HFF-Myc (cell line): ENCODE data around the gene ATP1A4.
A peak's percentile ranks its signal among the peaks of the same experiment; 100 is the strongest.

ENCODE experiments used
- DNase-seq: peaks from one replicate; pipeline ENCODE4 v3.0.0-alpha.2; 2011; ENCODE audit warnings: low read depth; ENCODE audit errors: extremely low read depth
- H3K4me3 ChIP-seq: replicated peaks from 2 replicates; pipeline ENCODE4 v1.5.1; 2011; ENCODE audit warnings: low read depth, mild to moderate bottlenecking, control low read depth, low read length
- TF ChIP-seq, protein P1 (sequence below): IDR thresholded peaks from 2 replicates; pipeline ENCODE4 v1.5.1; 2012; ENCODE audit warnings: mild to moderate bottlenecking, low read depth, low read length, control low read depth; ENCODE audit errors: missing control alignments

The ATP1A4 gene

DNA sequence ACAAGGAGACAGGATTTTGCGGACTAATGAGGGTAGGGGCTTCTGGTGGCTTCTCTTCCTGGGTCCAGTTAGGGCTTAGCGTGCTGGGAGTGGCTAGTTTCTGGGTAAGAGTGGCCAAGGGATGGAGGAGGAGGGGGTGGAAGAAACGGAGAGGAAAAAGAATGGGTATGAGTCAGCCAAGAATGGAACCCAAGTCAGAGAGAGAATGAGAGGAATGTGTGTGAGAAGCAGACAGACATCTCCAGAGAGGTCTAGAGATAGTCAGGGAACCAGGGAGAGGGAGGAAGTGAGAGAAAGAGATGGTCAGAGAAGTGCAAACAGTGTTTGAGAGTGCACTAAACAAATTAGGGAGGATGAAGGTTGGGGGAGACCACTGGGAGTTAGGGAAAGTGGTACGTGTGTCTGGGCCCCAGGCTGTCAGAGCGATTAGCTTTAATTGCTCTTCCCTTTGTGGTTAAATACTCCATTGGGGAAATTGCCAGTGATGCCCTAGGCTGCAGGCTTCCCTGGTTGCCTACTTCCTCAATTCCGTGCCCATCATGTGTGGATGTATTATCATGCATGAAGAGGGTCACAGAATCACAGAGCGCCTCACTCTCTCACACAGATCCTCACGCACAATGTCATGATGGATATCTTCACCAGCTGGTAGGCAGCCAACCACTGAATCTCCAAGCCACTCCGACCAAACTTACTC lies 55.2 kb downstream of the ATP1A4 start:
- peak; percentile 38 for DNase-seq
- H3K4me3 ChIP-seq, result peak overlapping the region; percentile 93

DNA sequence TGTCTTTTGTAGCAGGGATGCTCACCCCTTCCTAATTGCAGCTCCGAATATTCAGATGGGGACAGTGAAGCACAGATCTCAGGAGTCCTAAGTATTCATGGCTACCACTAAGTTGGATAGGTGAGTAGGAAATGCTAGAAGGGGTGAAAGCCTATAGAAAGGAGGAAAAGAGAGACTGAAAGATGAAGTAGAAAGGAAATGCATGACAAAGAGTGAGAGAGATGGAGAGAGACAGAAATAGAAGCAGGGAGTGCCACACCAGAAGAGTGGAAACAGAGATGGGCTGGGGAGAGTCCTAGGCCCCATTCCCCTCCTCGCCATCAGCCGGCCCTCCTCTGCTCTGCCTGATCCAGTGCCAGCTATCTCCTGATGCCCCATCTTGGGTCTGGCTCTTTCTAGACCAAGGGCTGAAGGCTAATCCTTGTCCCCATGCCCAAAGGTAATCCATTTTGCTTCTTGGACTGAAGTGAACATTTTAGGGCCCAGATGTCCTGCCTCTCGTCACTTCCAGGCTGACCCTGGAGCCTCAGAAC lies 55.8 kb downstream of the ATP1A4 start:
- TF ChIP-seq, protein P1, sequence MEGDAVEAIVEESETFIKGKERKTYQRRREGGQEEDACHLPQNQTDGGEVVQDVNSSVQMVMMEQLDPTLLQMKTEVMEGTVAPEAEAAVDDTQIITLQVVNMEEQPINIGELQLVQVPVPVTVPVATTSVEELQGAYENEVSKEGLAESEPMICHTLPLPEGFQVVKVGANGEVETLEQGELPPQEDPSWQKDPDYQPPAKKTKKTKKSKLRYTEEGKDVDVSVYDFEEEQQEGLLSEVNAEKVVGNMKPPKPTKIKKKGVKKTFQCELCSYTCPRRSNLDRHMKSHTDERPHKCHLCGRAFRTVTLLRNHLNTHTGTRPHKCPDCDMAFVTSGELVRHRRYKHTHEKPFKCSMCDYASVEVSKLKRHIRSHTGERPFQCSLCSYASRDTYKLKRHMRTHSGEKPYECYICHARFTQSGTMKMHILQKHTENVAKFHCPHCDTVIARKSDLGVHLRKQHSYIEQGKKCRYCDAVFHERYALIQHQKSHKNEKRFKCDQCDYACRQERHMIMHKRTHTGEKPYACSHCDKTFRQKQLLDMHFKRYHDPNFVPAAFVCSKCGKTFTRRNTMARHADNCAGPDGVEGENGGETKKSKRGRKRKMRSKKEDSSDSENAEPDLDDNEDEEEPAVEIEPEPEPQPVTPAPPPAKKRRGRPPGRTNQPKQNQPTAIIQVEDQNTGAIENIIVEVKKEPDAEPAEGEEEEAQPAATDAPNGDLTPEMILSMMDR, result no peak
- DNase-seq, result no peak
- peak overlapping the region; percentile 93 for H3K4me3 ChIP-seq

More for the DNA sequence above, 55.2 kb downstream of the ATP1A4 start:
- TF ChIP-seq, protein P1, result no peak

DNA sequence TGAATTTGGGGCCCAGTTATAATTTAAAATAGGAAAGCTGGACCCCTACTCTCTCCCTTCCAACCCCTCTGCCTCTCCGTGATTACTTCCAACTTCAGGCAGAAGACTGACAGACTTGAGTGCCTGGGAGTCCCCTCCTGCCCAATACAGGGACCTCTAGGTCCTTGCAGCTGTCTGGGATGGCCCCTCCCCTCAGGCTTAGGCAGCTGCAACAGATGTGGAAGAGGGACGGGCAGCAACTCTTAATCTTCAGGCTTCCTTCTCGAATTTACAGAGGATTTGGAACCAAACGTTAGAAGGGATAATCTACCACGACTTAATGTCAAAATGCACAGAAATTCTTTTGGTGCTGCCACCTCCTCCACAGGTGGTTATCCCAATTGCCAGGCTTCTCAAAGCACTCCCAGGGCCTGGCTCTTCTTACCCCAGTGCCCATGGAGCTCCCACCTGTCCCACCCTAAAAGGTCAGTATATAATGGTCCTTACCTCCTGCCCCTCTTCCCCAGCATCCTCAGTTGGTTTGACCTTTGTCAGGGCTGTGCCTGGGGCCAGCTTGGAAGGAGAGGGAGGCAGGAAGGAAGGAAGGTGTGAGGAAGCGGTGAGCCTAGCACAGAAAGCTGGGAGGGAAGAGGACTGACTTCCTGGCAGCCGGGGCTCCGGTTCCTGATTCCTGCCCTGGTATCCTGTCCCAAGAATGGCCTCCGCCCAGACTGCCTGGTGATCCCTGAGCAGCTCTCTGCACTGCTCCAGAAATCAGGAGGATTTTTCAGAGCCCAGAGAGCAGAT lies 56.6 kb downstream of the ATP1A4 start:
- DNase-seq, result no peak
- TF ChIP-seq, protein P1, result no peak
- H3K4me3 ChIP-seq, result no peak overlapping the region

DNA sequence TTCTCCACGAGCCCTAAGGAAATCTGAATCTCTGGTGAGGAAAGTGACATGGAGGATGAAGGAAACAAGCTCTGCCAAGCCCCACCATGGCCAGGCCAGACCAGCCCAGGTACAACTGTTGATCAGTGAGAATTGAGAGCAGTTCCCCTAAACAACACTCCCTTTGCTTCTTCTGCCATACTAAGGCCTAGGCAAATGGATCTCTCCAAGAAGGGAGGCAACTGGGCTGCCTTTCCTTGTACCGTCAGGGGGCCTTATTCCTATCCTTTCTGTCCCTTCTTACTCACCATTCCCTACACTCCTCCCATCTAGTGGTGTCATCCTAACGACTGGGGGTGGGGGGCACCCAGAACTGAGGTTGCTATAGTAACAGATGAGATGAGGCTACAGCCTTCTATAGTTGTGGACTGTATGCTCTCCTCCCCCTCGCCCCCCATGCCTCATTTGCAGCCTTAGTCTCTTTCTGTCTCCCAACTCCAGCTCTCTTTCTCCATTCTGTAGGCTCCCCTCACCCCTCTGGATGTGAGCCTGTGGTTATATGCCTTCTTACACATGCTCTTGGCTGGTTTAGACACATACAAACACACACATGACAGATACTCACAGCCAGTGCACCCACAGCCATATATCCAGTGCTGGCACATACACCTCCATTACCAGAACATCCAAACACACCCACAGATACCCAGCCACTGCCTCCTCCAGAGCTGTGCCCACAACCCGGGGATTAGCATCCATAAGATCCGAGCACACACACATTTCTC lies 57.3 kb downstream of the ATP1A4 start:
- DNase-seq, result no peak
- H3K4me3 ChIP-seq, result no peak overlapping the region
- TF ChIP-seq, protein P1, result no peak

DNA sequence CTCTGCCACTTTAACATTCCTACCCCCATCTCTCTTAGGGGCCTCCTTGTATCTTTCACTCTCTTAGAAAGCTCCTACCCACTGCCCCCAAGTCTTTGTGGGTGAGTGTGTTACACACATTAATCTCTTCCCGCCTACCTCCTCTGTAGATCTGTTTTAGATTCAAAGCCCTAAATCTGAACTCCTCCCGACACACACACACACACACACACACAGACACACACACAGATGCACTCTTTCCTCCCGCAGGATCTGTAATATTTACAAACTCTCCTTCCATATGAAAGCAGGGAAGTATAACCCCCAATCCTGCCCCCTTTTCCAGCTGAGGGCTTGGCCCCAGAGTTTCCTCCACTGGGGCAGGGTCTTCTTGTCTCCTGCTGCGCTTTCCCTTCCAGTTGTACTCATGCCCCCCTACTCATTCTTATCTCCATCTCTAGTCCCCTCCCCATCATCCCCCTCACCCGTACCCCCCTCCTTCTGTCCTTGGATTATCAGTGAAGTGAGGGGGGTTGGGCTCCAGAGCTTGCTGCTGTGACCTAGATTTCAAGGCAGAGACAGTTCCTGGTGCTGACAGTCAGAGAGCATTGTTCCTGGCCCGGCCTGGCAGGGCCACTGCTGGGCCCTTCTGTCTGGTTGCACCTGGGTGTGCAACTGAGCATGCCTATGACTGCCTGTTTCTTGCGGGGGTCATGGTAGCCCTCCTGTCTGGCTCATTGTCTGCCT lies 58.1 kb downstream of the ATP1A4 start:
- H3K4me3 ChIP-seq, result no peak overlapping the region
- TF ChIP-seq, protein P1, result no peak
- no peak for DNase-seq

DNA sequence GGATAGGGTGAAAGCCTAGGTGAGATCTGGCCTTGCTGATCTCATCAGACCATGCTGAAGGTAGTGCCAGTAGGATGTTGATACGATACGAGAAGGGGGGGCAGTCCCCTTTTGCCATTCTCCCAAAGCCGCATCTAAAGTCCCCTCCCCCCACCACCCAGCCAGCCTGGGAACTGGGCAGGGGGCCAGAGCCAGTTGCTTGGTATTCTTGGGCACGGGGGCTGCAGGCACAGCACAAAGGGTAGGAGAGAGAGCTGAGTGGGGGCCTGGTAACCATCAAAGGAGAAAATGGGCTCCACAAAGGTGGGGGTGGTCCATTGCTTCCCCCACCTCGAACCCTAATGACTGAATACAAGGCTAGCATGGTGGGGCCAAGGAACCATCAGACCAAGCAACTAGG lies 59.2 kb downstream of the ATP1A4 start:
- TF ChIP-seq, protein P1, result no peak
- H3K4me3 ChIP-seq, result no peak overlapping the region
- DNase-seq, result no peak
